HepG2 (cell line): Measurements from ENCODE around the gene ZNF483. TPM values are rescaled to one million over a fixed set of nuclear protein-coding genes. Genes with fewer than 3 reads are reported as not detected.

Experiments used
- ARHGAP35 ChIP-seq: sonication (generic); formaldehyde crosslinking; IDR thresholded peaks from 2 replicates; pipeline ENCODE4 v1.9.0; 2022; ENCODE audit warnings: mild to moderate bottlenecking, inconsistent platforms, moderate library complexity, missing genetic modification reagents, borderline replicate concordance
- ATAD3A ChIP-seq: sonication (generic); formaldehyde crosslinking; IDR thresholded peaks from 2 replicates; pipeline ENCODE4 v1.4.0; 2020; ENCODE audit warnings: missing genetic modification reagents
- BCLAF1 ChIP-seq: fragments of 450-650 bp; IDR thresholded peaks from 2 replicates; pipeline ENCODE4 v1.6.1; 2017; ENCODE audit warnings: mild to moderate bottlenecking
- HCFC1 ChIP-seq: fragments of 150-350 bp; IDR thresholded peaks from 2 replicates; pipeline ENCODE4 v1.6.1; 2014; ENCODE audit warnings: low read depth, low read length
- HIC2 ChIP-seq: sonication (generic); formaldehyde crosslinking; IDR thresholded peaks from 2 replicates; pipeline ENCODE4 v1.9.0; 2022; ENCODE audit warnings: low read depth, missing genetic modification reagents
- HNRNPK ChIP-seq: fragments of 200-400 bp; formaldehyde crosslinking; IDR thresholded peaks from 2 replicates; pipeline ENCODE4 v1.6.1; 2018; ENCODE audit warnings: low read length, low read depth, moderate library complexity, mild to moderate bottlenecking; ENCODE audit not compliant: poor library complexity, severe bottlenecking
- HNRNPLL ChIP-seq: fragments of 200-400 bp; formaldehyde crosslinking; IDR thresholded peaks from 2 replicates; pipeline ENCODE4 v1.6.1; 2017; ENCODE audit warnings: mild to moderate bottlenecking, low read depth, low read length; ENCODE audit not compliant: poor library complexity, severe bottlenecking
- KDM5B ChIP-seq: sonication (generic); formaldehyde crosslinking; IDR thresholded peaks from 2 replicates; pipeline ENCODE4 v1.4.0; 2020; ENCODE audit warnings: missing genetic modification reagents, mild to moderate bottlenecking, borderline replicate concordance
- RBM22 ChIP-seq: fragments of 200-400 bp; formaldehyde crosslinking; optimal IDR thresholded peaks from 2 replicates; pipeline ENCODE3; 2017; ENCODE audit warnings: mild to moderate bottlenecking, low read length, moderate library complexity
- TAF1 ChIP-seq: sonication (generic); formaldehyde crosslinking; IDR thresholded peaks from 2 replicates; pipeline ENCODE4 v1.4.0; 2020; ENCODE audit warnings: missing genetic modification reagents
- TARDBP ChIP-seq: sonication (generic); formaldehyde crosslinking; IDR thresholded peaks from 2 replicates; pipeline ENCODE4 v1.8.0; 2022; ENCODE audit warnings: mild to moderate bottlenecking, missing genetic modification reagents
- THRA ChIP-seq: sonication (generic); formaldehyde crosslinking; IDR thresholded peaks from 2 replicates; pipeline ENCODE4 v1.4.0; 2020; ENCODE audit warnings: missing genetic modification reagents, borderline replicate concordance
- ZFP36L1 ChIP-seq: sonication (generic); formaldehyde crosslinking; IDR thresholded peaks from 2 replicates; pipeline ENCODE4 v1.8.0; 2022; ENCODE audit warnings: mild to moderate bottlenecking, missing genetic modification reagents, moderate library complexity
- ZFP90 ChIP-seq: sonication (generic); formaldehyde crosslinking; IDR thresholded peaks from 2 replicates; pipeline ENCODE4 v1.8.0; 2022; ENCODE audit warnings: missing genetic modification reagents, mild to moderate bottlenecking, inconsistent platforms, borderline replicate concordance
- ZNF547 ChIP-seq: sonication (generic); formaldehyde crosslinking; IDR thresholded peaks from 2 replicates; pipeline ENCODE4 v1.5.1; 2020; ENCODE audit warnings: mild to moderate bottlenecking, missing genetic modification reagents
- ZNF703 ChIP-seq: sonication (generic); formaldehyde crosslinking; IDR thresholded peaks from 2 replicates; pipeline ENCODE4 v1.5.1; 2020; ENCODE audit warnings: missing genetic modification reagents, mild to moderate bottlenecking, moderate library complexity, borderline replicate concordance
- ZNF800 ChIP-seq: sonication (generic); formaldehyde crosslinking; IDR thresholded peaks from 2 replicates; pipeline ENCODE4 v1.4.0; 2020; ENCODE audit warnings: missing genetic modification reagents
- ZNF83 ChIP-seq: sonication (generic); formaldehyde crosslinking; IDR thresholded peaks from 2 replicates; pipeline ENCODE4 v1.4.0; 2020; ENCODE audit warnings: missing genetic modification reagents, mild to moderate bottlenecking, borderline replicate concordance
- ZSCAN12 ChIP-seq: sonication (generic); formaldehyde crosslinking; IDR thresholded peaks from 2 replicates; pipeline ENCODE4 v1.9.0; 2021; ENCODE audit warnings: mild to moderate bottlenecking, missing genetic modification reagents
- polyA plus RNA-seq, 8 experiments: library from polyadenylated mRNA; depleted of rRNA in 3 of 8; stranded (reverse) in 7 of 8; unstranded in 1 of 8; fragments of >200 nt; fragmentation: Illumina TruSeq in 4 of 8; extraction: Trizol in 4 of 8; gene quantifications; 2 replicates each; pipeline versions ENCODE4 v1.2.1 to v1.2.3, GENCODE V29; 2011 to 2016; ENCODE audit warnings: low read depth in 4 of 8, missing spikeins in 1 of 8, mixed read lengths in 1 of 8; ENCODE audit not compliant: insufficient read depth in 1 of 8
- total RNA-seq, 5 experiments: library from RNA; depleted of rRNA; stranded (reverse); fragments of >200 nt; fragmentation: Illumina TruSeq; extraction: Trizol; gene quantifications; 2 replicates each; pipeline ENCODE4 v1.2.3, GENCODE V29; 2016; ENCODE audit warnings: low read depth in 1 of 5

ZNF483 gene
- total and polyA plus RNA-seq, 2 of the 13 experiments (the other 11 are each of a cell fraction or from before 2014, with no cell fraction given), result 2.0 to 9.5 TPM

- TF ChIP-seq ZNF800 (CRISPR knock-in tag) (no peak), ZNF547 (CRISPR knock-in tag) (peak; percentile 57; the same call in 1 of the 2 replicates), BCLAF1 (no peak), ATAD3A (CRISPR knock-in tag) (no peak), THRA (CRISPR knock-in tag) (0 out of 2 replicates have a peak, but pooled peaks have one; percentile 10), ZSCAN12 (CRISPR knock-in tag) (peak; percentile 49; the same call in 1 of the 2 replicates), ARHGAP35 (CRISPR knock-in tag) (no peak), HCFC1 (0 out of 2 replicates have a peak, but pooled peaks have one; percentile 7), HNRNPLL (peak; percentile 80), ZNF703 (CRISPR knock-in tag) (peak; percentile 41; the same call in 1 of the 2 replicates), KDM5B (CRISPR knock-in tag) (peak; percentile 76), ZNF83 (CRISPR knock-in tag) (0 out of 2 replicates have a peak, but pooled peaks have one; percentile 24), ZFP90 (peak; percentile 33; the same call in 1 of the 2 replicates), TAF1 (CRISPR knock-in tag) (peak; percentile 84), HNRNPK (peak; percentile 24), TARDBP (CRISPR knock-in tag) (no peak; the same call in 1 of the 2 replicates), RBM22 (no peak), ZFP36L1 (no peak), HIC2 (CRISPR knock-in tag) (0 out of 2 replicates have a peak, but pooled peaks have one; percentile 21)
These were observed 41.0 kb upstream of the ZNF483 start, which contains the start of gene ECPAS (continued) for GRCh38 chr9:111483858-111484571.
